Superior temporal gyrus (tissue), 1 donor: Measurements from ENCODE around the gene BLOC1S5.
A peak's percentile ranks its signal among the peaks of the same experiment; 100 is the strongest.
"Not testable (repeated sequence)": the region's sequence is repeated elsewhere in the genome, so short reads cannot be mapped to it uniquely, and the experiment has no call there.

ENCODE experiments used
- DNase-seq: peaks from one replicate; pipeline ENCODE4 v3.0.0-alpha.2; 2016; ENCODE audit errors: extremely low spot score

The BLOC1S5 gene

GRCh38 chr6:7993399-7993798, 70.8 kb downstream of the BLOC1S5 start:
- DNase-seq: no peak

- DNase-seq: peak; percentile 78
Measured at GRCh38 chr6:7992002-7992815, 72.0 kb downstream of the BLOC1S5 start.

- DNase-seq: no peak
Measured at GRCh38 chr6:7991536-7991935, 72.7 kb downstream of the BLOC1S5 start.

GRCh38 chr6:7986219-7986618, 78.0 kb downstream of the BLOC1S5 start:
- no peak for DNase-seq

GRCh38 chr6:7983967-7984366, 80.2 kb downstream of the BLOC1S5 start:
- DNase-seq: not testable (repeated sequence)

GRCh38 chr6:7979831-7980230, 84.4 kb downstream of the BLOC1S5 start:
- DNase-seq: no peak

GRCh38 chr6:7978736-7979135, 85.5 kb downstream of the BLOC1S5 start:
- no peak for DNase-seq

GRCh38 chr6:7976485-7977056, 87.6 kb downstream of the BLOC1S5 start:
- DNase-seq: peak; percentile 46

GRCh38 chr6:7975764-7976146, 88.4 kb downstream of the BLOC1S5 start:
- no peak for DNase-seq

GRCh38 chr6:7974938-7975763, 89.0 kb downstream of the BLOC1S5 start:
- peak; percentile 95 for DNase-seq

- peak; percentile 28 for DNase-seq
Measured at GRCh38 chr6:7974565-7974937, 89.6 kb downstream of the BLOC1S5 start.

GRCh38 chr6:7973584-7973983, 90.6 kb downstream of the BLOC1S5 start:
- no peak for DNase-seq

GRCh38 chr6:7971499-7971898, 92.7 kb downstream of the BLOC1S5 start:
- no peak for DNase-seq

GRCh38 chr6:7970616-7971015, 93.6 kb downstream of the BLOC1S5 start:
- DNase-seq: no peak
